HEK293 (cell line): ENCODE results near the gene HLA-DMB.

ENCODE experiments used
- GLI2 ChIP-seq: fragments of 450-650 bp; formaldehyde crosslinking; IDR thresholded peaks from 2 replicates; pipeline ENCODE4; 2017; ENCODE audit warnings: missing biosample characterization, missing genetic modification characterization, low read depth, borderline replicate concordance
- GLIS1 ChIP-seq: fragments of 450-650 bp; formaldehyde crosslinking; IDR thresholded peaks from 2 replicates; pipeline ENCODE4 v1.5.1; 2016; ENCODE audit warnings: missing biosample characterization, missing genetic modification characterization
- HOXD13 ChIP-seq: sonication (generic); formaldehyde crosslinking; IDR thresholded peaks from 2 replicates; pipeline ENCODE4 v1.8.0; 2022; ENCODE audit warnings: missing genetic modification reagents, borderline replicate concordance
- KLF1 ChIP-seq: fragments of 450-650 bp; formaldehyde crosslinking; IDR thresholded peaks from 2 replicates; pipeline ENCODE4 v1.5.1; 2016; ENCODE audit warnings: missing biosample characterization, missing genetic modification characterization
- KLF9 ChIP-seq: fragments of 450-650 bp; formaldehyde crosslinking; IDR thresholded peaks from 2 replicates; pipeline ENCODE4 v1.5.1; 2016; ENCODE audit warnings: missing biosample characterization, missing genetic modification characterization, low read depth
- OSR2 ChIP-seq: fragments of 450-650 bp; formaldehyde crosslinking; IDR thresholded peaks from 2 replicates; pipeline ENCODE4 v1.5.1; 2016; ENCODE audit warnings: missing biosample characterization, missing genetic modification characterization
- SP3 ChIP-seq: fragments of 450-650 bp; formaldehyde crosslinking; IDR thresholded peaks from 2 replicates; pipeline ENCODE4 v1.5.1; 2016; ENCODE audit warnings: missing biosample characterization, missing genetic modification characterization
- SP7 ChIP-seq: fragments of 450-650 bp; formaldehyde crosslinking; IDR thresholded peaks from 2 replicates; pipeline ENCODE4 v1.5.1; 2016; ENCODE audit warnings: missing biosample characterization, missing genetic modification characterization
- YY2 ChIP-seq: fragments of 450-650 bp; formaldehyde crosslinking; IDR thresholded peaks from 2 replicates; pipeline ENCODE4 v1.5.1; 2016; ENCODE audit warnings: missing biosample characterization, missing genetic modification characterization
- ZBTB8A ChIP-seq: fragments of 450-650 bp; formaldehyde crosslinking; IDR thresholded peaks from 2 replicates; pipeline ENCODE4 v1.5.1; 2016; ENCODE audit warnings: missing biosample characterization, missing genetic modification characterization
- ZEB2 ChIP-seq: fragments of 450-650 bp; formaldehyde crosslinking; IDR thresholded peaks from 2 replicates; pipeline ENCODE4 v1.5.1; 2016; ENCODE audit warnings: missing biosample characterization, missing genetic modification characterization
- ZFP69B ChIP-seq: fragments of 450-650 bp; formaldehyde crosslinking; IDR thresholded peaks from 2 replicates; pipeline ENCODE4 v1.5.1; 2016; ENCODE audit warnings: missing biosample characterization, missing genetic modification characterization
- ZIC2 ChIP-seq: fragments of 450-650 bp; formaldehyde crosslinking; IDR thresholded peaks from 2 replicates; pipeline ENCODE4 v1.5.1; 2016; ENCODE audit warnings: missing biosample characterization, missing genetic modification characterization
- ZNF133 ChIP-seq: fragments of 450-650 bp; formaldehyde crosslinking; IDR thresholded peaks from 2 replicates; pipeline ENCODE4 v1.5.1; 2016; ENCODE audit warnings: missing biosample characterization, missing genetic modification characterization
- ZNF155 ChIP-seq: fragments of 450-650 bp; formaldehyde crosslinking; IDR thresholded peaks from 2 replicates; pipeline ENCODE4 v1.5.1; 2016; ENCODE audit warnings: missing biosample characterization, missing genetic modification characterization
- ZNF19 ChIP-seq: fragments of 450-650 bp; formaldehyde crosslinking; IDR thresholded peaks from 2 replicates; pipeline ENCODE4; 2016; ENCODE audit warnings: missing biosample characterization, missing genetic modification characterization, low read depth
- ZNF214 ChIP-seq: fragments of 450-650 bp; formaldehyde crosslinking; IDR thresholded peaks from 2 replicates; pipeline ENCODE4 v1.5.1; 2017; ENCODE audit warnings: missing biosample characterization, mild to moderate bottlenecking, missing genetic modification characterization, borderline replicate concordance
- ZNF223 ChIP-seq: fragments of 450-650 bp; formaldehyde crosslinking; IDR thresholded peaks from 2 replicates; pipeline ENCODE4 v1.5.1; 2016; ENCODE audit warnings: missing biosample characterization, missing genetic modification characterization
- ZNF248 ChIP-seq: fragments of 450-650 bp; formaldehyde crosslinking; IDR thresholded peaks from 2 replicates; pipeline ENCODE4 v1.5.1; 2017; ENCODE audit warnings: missing biosample characterization, missing genetic modification characterization
- ZNF266 ChIP-seq: fragments of 450-650 bp; formaldehyde crosslinking; IDR thresholded peaks from 2 replicates; pipeline ENCODE4 v1.5.1; 2016; ENCODE audit warnings: missing biosample characterization, missing genetic modification characterization, low read depth
- ZNF335 ChIP-seq: fragments of 450-650 bp; formaldehyde crosslinking; conservative IDR thresholded peaks from 2 replicates; pipeline ENCODE4 v1.5.1; 2016; ENCODE audit warnings: missing biosample characterization, missing genetic modification characterization
- ZNF37A ChIP-seq: fragments of 450-650 bp; IDR thresholded peaks from 2 replicates; pipeline ENCODE4 v1.5.1; 2018; ENCODE audit warnings: missing biosample characterization, missing genetic modification characterization
- ZNF416 ChIP-seq: fragments of 450-650 bp; formaldehyde crosslinking; IDR thresholded peaks from 2 replicates; pipeline ENCODE4 v1.5.1; 2016; ENCODE audit warnings: missing biosample characterization, missing genetic modification characterization
- ZNF423 ChIP-seq: fragments of 450-650 bp; formaldehyde crosslinking; IDR thresholded peaks from 2 replicates; pipeline ENCODE4 v1.5.1; 2016; ENCODE audit warnings: missing biosample characterization, missing genetic modification characterization
- ZNF433 ChIP-seq: fragments of 450-650 bp; formaldehyde crosslinking; IDR thresholded peaks from 2 replicates; pipeline ENCODE4 v1.5.1; 2016; ENCODE audit warnings: missing biosample characterization, missing genetic modification characterization, low read depth
- ZNF501 ChIP-seq: fragments of 450-650 bp; formaldehyde crosslinking; IDR thresholded peaks from 2 replicates; pipeline ENCODE4 v1.5.1; 2016; ENCODE audit warnings: missing biosample characterization, missing genetic modification characterization
- ZNF514 ChIP-seq: fragments of 450-650 bp; formaldehyde crosslinking; IDR thresholded peaks from 2 replicates; pipeline ENCODE4 v1.5.1; 2016; ENCODE audit warnings: missing biosample characterization, missing genetic modification characterization
- ZNF580 ChIP-seq: fragments of 450-650 bp; formaldehyde crosslinking; IDR thresholded peaks from 2 replicates; pipeline ENCODE4 v1.5.1; 2016; ENCODE audit warnings: missing biosample characterization, missing genetic modification characterization
- ZNF610 ChIP-seq: fragments of 450-650 bp; formaldehyde crosslinking; IDR thresholded peaks from 2 replicates; pipeline ENCODE4 v1.5.1; 2016; ENCODE audit warnings: missing biosample characterization, missing genetic modification characterization, borderline replicate concordance
- ZNF645 ChIP-seq: fragments of 450-650 bp; formaldehyde crosslinking; IDR thresholded peaks from 2 replicates; pipeline ENCODE4; 2016; ENCODE audit warnings: missing biosample characterization, missing genetic modification characterization
- ZNF658 ChIP-seq: fragments of 450-650 bp; formaldehyde crosslinking; IDR thresholded peaks from 2 replicates; pipeline ENCODE4; 2016; ENCODE audit warnings: missing biosample characterization, missing genetic modification characterization
- ZNF660 ChIP-seq: fragments of 450-650 bp; IDR thresholded peaks from 2 replicates; pipeline ENCODE4 v1.5.1; 2018; ENCODE audit warnings: missing biosample characterization, mild to moderate bottlenecking, missing genetic modification characterization
- ZNF677 ChIP-seq: fragments of 450-650 bp; IDR thresholded peaks from 2 replicates; pipeline ENCODE4 v1.5.0; 2018; ENCODE audit warnings: missing biosample characterization, mild to moderate bottlenecking, missing genetic modification characterization, moderate library complexity
- ZNF707 ChIP-seq: fragments of 450-650 bp; formaldehyde crosslinking; IDR thresholded peaks from 2 replicates; pipeline ENCODE4 v1.5.1; 2016; ENCODE audit warnings: missing biosample characterization, missing genetic modification characterization
- ZNF747 ChIP-seq: fragments of 450-650 bp; formaldehyde crosslinking; IDR thresholded peaks from 2 replicates; pipeline ENCODE4 v1.5.1; 2016; ENCODE audit warnings: missing biosample characterization, missing genetic modification characterization
- ZNF76 ChIP-seq: fragments of 450-650 bp; formaldehyde crosslinking; IDR thresholded peaks from 2 replicates; pipeline ENCODE4; 2016; ENCODE audit warnings: low read depth, missing biosample characterization, missing genetic modification characterization, borderline replicate concordance
- ZNF830 ChIP-seq: fragments of 450-650 bp; IDR thresholded peaks from 2 replicates; pipeline ENCODE4 v1.5.0; 2018; ENCODE audit warnings: missing biosample characterization, missing genetic modification characterization, low read depth, mild to moderate bottlenecking, moderate library complexity
- ZNF837 ChIP-seq: fragments of 450-650 bp; formaldehyde crosslinking; IDR thresholded peaks from 2 replicates; pipeline ENCODE4 v1.5.1; 2016; ENCODE audit warnings: missing biosample characterization, missing genetic modification characterization
- ZNF843 ChIP-seq: fragments of 450-650 bp; formaldehyde crosslinking; IDR thresholded peaks from 2 replicates; pipeline ENCODE4 v1.5.1; 2016; ENCODE audit warnings: missing biosample characterization, missing genetic modification characterization
- ZSCAN23 ChIP-seq: fragments of 450-650 bp; formaldehyde crosslinking; IDR thresholded peaks from 2 replicates; pipeline ENCODE4 v1.5.1; 2016; ENCODE audit warnings: missing biosample characterization, missing genetic modification characterization
- TF ChIP-seq, protein P1 (sequence below): fragments of 450-650 bp; formaldehyde crosslinking; IDR thresholded peaks from 2 replicates; pipeline ENCODE4 v1.5.1; 2016; ENCODE audit warnings: missing biosample characterization, missing genetic modification characterization
- TF ChIP-seq, protein P2 (sequence below): fragments of 450-650 bp; formaldehyde crosslinking; IDR thresholded peaks from 2 replicates; pipeline ENCODE4 v1.5.1; 2016; ENCODE audit warnings: missing biosample characterization, missing genetic modification characterization

Gene HLA-DMB

DNA sequence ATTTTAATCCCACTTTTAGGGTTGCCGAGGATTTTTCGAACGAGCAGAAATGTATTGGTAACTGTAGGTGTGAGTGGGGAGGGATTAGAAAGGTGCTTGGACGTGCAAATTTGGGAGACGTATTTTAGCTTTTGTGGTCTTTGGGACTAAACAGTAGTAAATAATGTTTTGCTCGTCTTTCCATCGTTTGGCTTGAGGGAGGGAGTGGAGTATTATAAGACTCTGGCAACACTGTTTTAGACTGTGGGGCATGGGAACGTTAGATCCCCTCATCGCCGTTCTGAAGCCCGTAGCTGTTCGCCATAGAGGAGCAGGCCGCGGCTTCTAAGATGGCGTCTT is 30.4 kb upstream of the HLA-DMB start (continued):
- peak; percentile 86; the same call in 1 of the 2 replicates for TF ChIP-seq ZNF645 (tag by site-specific recombination)
- no peak for TF ChIP-seq ZNF677
- no peak for TF ChIP-seq ZIC2 (tag by site-specific recombination)
- TF ChIP-seq KLF9 (tag by site-specific recombination) = no peak
- peak; percentile 74 for TF ChIP-seq YY2
- TF ChIP-seq, protein P1, sequence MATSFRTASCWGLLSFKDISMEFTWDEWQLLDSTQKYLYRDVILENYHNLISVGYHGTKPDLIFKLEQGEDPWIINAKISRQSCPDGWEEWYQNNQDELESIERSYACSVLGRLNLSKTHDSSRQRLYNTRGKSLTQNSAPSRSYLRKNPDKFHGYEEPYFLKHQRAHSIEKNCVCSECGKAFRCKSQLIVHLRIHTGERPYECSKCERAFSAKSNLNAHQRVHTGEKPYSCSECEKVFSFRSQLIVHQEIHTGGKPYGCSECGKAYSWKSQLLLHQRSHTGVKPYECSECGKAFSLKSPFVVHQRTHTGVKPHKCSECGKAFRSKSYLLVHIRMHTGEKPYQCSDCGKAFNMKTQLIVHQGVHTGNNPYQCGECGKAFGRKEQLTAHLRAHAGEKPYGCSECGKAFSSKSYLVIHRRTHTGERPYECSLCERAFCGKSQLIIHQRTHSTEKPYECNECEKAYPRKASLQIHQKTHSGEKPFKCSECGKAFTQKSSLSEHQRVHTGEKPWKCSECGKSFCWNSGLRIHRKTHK (tag by site-specific recombination) = no peak; the same call in 1 of the 2 replicates
- no peak for TF ChIP-seq KLF1 (tag by site-specific recombination)
- TF ChIP-seq ZNF747 = no peak
- TF ChIP-seq HOXD13 (CRISPR knock-in tag) = no peak
- TF ChIP-seq ZNF707 (tag by site-specific recombination) = no peak
- no peak for TF ChIP-seq GLIS1 (tag by site-specific recombination)
- peak; percentile 67 for TF ChIP-seq ZNF837
- TF ChIP-seq SP7 (tag by site-specific recombination) = no peak
- TF ChIP-seq ZNF610 (tag by site-specific recombination) = no peak
- TF ChIP-seq ZNF223 (tag by site-specific recombination) = peak; percentile 7; the same call in 1 of the 2 replicates
- TF ChIP-seq ZNF501 (tag by site-specific recombination) = peak; percentile 61
- TF ChIP-seq, protein P2, sequence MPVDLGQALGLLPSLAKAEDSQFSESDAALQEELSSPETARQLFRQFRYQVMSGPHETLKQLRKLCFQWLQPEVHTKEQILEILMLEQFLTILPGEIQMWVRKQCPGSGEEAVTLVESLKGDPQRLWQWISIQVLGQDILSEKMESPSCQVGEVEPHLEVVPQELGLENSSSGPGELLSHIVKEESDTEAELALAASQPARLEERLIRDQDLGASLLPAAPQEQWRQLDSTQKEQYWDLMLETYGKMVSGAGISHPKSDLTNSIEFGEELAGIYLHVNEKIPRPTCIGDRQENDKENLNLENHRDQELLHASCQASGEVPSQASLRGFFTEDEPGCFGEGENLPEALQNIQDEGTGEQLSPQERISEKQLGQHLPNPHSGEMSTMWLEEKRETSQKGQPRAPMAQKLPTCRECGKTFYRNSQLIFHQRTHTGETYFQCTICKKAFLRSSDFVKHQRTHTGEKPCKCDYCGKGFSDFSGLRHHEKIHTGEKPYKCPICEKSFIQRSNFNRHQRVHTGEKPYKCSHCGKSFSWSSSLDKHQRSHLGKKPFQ (tag by site-specific recombination) = no peak
- TF ChIP-seq ZNF830 (tag by site-specific recombination) = no peak
- TF ChIP-seq ZNF266 = no peak
- no peak for TF ChIP-seq OSR2 (tag by site-specific recombination)
- TF ChIP-seq ZSCAN23 (tag by site-specific recombination) = 0 out of 2 replicates have a peak, but pooled peaks have one; percentile 57
- no peak; the same call in none of the 2 replicates for TF ChIP-seq ZNF335
- 0 out of 2 replicates have a peak, but pooled peaks have one; percentile 16 for TF ChIP-seq ZNF514
- peak; percentile 20 for TF ChIP-seq ZFP69B (tag by site-specific recombination)
- no peak for TF ChIP-seq ZNF843 (tag by site-specific recombination)
- no peak for TF ChIP-seq ZNF214
- no peak for TF ChIP-seq ZNF19
- no peak for TF ChIP-seq ZNF76 (tag by site-specific recombination)
- TF ChIP-seq ZNF416 (tag by site-specific recombination) = no peak
- no peak for TF ChIP-seq ZBTB8A
- TF ChIP-seq ZNF658 (tag by site-specific recombination) = no peak
- TF ChIP-seq GLI2 = 0 out of 2 replicates have a peak, but pooled peaks have one; percentile 3
- no peak for TF ChIP-seq ZNF37A (tag by site-specific recombination)
- no peak for TF ChIP-seq ZEB2 (tag by site-specific recombination)
- TF ChIP-seq ZNF155 (tag by site-specific recombination) = no peak
- 0 out of 2 replicates have a peak, but pooled peaks have one; percentile 62 for TF ChIP-seq ZNF660 (tag by site-specific recombination)
- no peak for TF ChIP-seq ZNF133 (tag by site-specific recombination)
- TF ChIP-seq ZNF433 (tag by site-specific recombination) = no peak
- no peak for TF ChIP-seq SP3 (tag by site-specific recombination)
- no peak for TF ChIP-seq ZNF248 (tag by site-specific recombination)
- TF ChIP-seq ZNF423 = no peak
- TF ChIP-seq ZNF580 (tag by site-specific recombination) = 0 out of 2 replicates have a peak, but pooled peaks have one; percentile 47
